ENCODE results near the gene PSG5.
"Not testable (repeated sequence)": the region's sequence is repeated elsewhere in the genome, so short reads cannot be mapped to it uniquely, and the experiment has no call there.

Gene PSG5

GRCh38 chr19:43198686-43199419 is 12.5 kb upstream of the PSG5 start:
- not testable (repeated sequence) for H3K9me3 ChIP-seq (ENCODE audit: control insufficient read depth, low read length); H3K27me3 ChIP-seq (ENCODE audit: control insufficient read depth, insufficient read depth, low read length); H3K36me3 ChIP-seq (ENCODE audit: control insufficient read depth, insufficient read depth, low read length); H2AFZ ChIP-seq; H3K79me2 ChIP-seq; H3K4me2 ChIP-seq (ENCODE audit: low read length); H3K4me3 ChIP-seq (ENCODE audit: low read depth, low read length); H3K9ac ChIP-seq
- TF ChIP-seq CTCF (IDR thresholded peaks at IDR 0.05), result peak; percentile 36
- H3K4me1 ChIP-seq, result peaks cover 21% of the 10 kb centered on the region
- H3K27ac ChIP-seq, result peak overlapping the region; percentile 61

- not testable (repeated sequence) for H3K27ac ChIP-seq; H3K27me3 ChIP-seq (ENCODE audit: control insufficient read depth, insufficient read depth, low read length); H3K79me2 ChIP-seq; H2AFZ ChIP-seq; H3K36me3 ChIP-seq (ENCODE audit: control insufficient read depth, insufficient read depth, low read length); H3K4me2 ChIP-seq (ENCODE audit: low read length); H3K4me3 ChIP-seq (ENCODE audit: low read depth, low read length); H3K9me3 ChIP-seq (ENCODE audit: control insufficient read depth, low read length); H3K9ac ChIP-seq
- H3K4me1 ChIP-seq, result peaks cover 17% of the 10 kb centered on the region
Measured at GRCh38 chr19:43197666-43198397, 11.5 kb upstream of the PSG5 start.

GRCh38 chr19:43194397-43194796 is 8.1 kb upstream of the PSG5 start:
- not testable (repeated sequence) for H3K79me2 ChIP-seq; H3K9me3 ChIP-seq (ENCODE audit: control insufficient read depth, low read length); H3K27ac ChIP-seq; H3K9ac ChIP-seq; H3K27me3 ChIP-seq (ENCODE audit: control insufficient read depth, insufficient read depth, low read length); H3K4me1 ChIP-seq; H2AFZ ChIP-seq; H3K36me3 ChIP-seq (ENCODE audit: control insufficient read depth, insufficient read depth, low read length); H3K4me2 ChIP-seq (ENCODE audit: low read length); H3K4me3 ChIP-seq (ENCODE audit: low read depth, low read length)

- not testable (repeated sequence) for H3K4me1 ChIP-seq; H3K79me2 ChIP-seq; H3K36me3 ChIP-seq (ENCODE audit: control insufficient read depth, insufficient read depth, low read length); H3K27ac ChIP-seq; H3K27me3 ChIP-seq (ENCODE audit: control insufficient read depth, insufficient read depth, low read length); H3K9ac ChIP-seq; H3K4me2 ChIP-seq (ENCODE audit: low read length); H3K4me3 ChIP-seq (ENCODE audit: low read depth, low read length); H2AFZ ChIP-seq; H3K9me3 ChIP-seq (ENCODE audit: control insufficient read depth, low read length)
Measured at GRCh38 chr19:43192381-43193155, 6.2 kb upstream of the PSG5 start.

GRCh38 chr19:43188092-43188491 is 1.8 kb upstream of the PSG5 start:
- not testable (repeated sequence) for H3K27me3 ChIP-seq (ENCODE audit: control insufficient read depth, insufficient read depth, low read length); H3K9ac ChIP-seq; H3K9me3 ChIP-seq (ENCODE audit: control insufficient read depth, low read length); H3K27ac ChIP-seq; H3K79me2 ChIP-seq; H3K4me2 ChIP-seq (ENCODE audit: low read length); H2AFZ ChIP-seq; H3K4me3 ChIP-seq (ENCODE audit: low read depth, low read length); H3K36me3 ChIP-seq (ENCODE audit: control insufficient read depth, insufficient read depth, low read length); H3K4me1 ChIP-seq

- not testable (repeated sequence) for H3K79me2 ChIP-seq; H3K27ac ChIP-seq; H3K4me2 ChIP-seq (ENCODE audit: low read length); H3K36me3 ChIP-seq (ENCODE audit: control insufficient read depth, insufficient read depth, low read length); H3K27me3 ChIP-seq (ENCODE audit: control insufficient read depth, insufficient read depth, low read length); H3K9me3 ChIP-seq (ENCODE audit: control insufficient read depth, low read length); H3K4me3 ChIP-seq (ENCODE audit: low read depth, low read length); H3K9ac ChIP-seq; H3K4me1 ChIP-seq; H2AFZ ChIP-seq
Measured at GRCh38 chr19:43181869-43182771, 4.2 kb downstream of the PSG5 start.

GRCh38 chr19:43179569-43180147 is 6.7 kb downstream of the PSG5 start:
- not testable (repeated sequence) for H2AFZ ChIP-seq; H3K4me2 ChIP-seq (ENCODE audit: low read length); H3K9ac ChIP-seq; H3K36me3 ChIP-seq (ENCODE audit: control insufficient read depth, insufficient read depth, low read length); H3K27me3 ChIP-seq (ENCODE audit: control insufficient read depth, insufficient read depth, low read length); H3K27ac ChIP-seq; H3K9me3 ChIP-seq (ENCODE audit: control insufficient read depth, low read length); H3K4me3 ChIP-seq (ENCODE audit: low read depth, low read length); H3K79me2 ChIP-seq; H3K4me1 ChIP-seq

- H3K27ac ChIP-seq; H2AFZ ChIP-seq; H3K79me2 ChIP-seq; H3K4me1 ChIP-seq; H3K9me3 ChIP-seq (ENCODE audit: control insufficient read depth, low read length); H3K4me2 ChIP-seq (ENCODE audit: low read length); H3K36me3 ChIP-seq (ENCODE audit: control insufficient read depth, insufficient read depth, low read length); H3K27me3 ChIP-seq (ENCODE audit: control insufficient read depth, insufficient read depth, low read length); H3K9ac ChIP-seq; H3K4me3 ChIP-seq (ENCODE audit: low read depth, low read length): not testable (repeated sequence)
Measured at GRCh38 chr19:43178577-43178976, 7.8 kb downstream of the PSG5 start.

GRCh38 chr19:43165906-43166305 is 20.4 kb downstream of the PSG5 start:
- H2AFZ ChIP-seq; H3K4me1 ChIP-seq; H3K4me2 ChIP-seq (ENCODE audit: low read length); H3K36me3 ChIP-seq (ENCODE audit: control insufficient read depth, insufficient read depth, low read length); H3K4me3 ChIP-seq (ENCODE audit: low read depth, low read length); H3K27ac ChIP-seq; H3K79me2 ChIP-seq; H3K9me3 ChIP-seq (ENCODE audit: control insufficient read depth, low read length); H3K27me3 ChIP-seq (ENCODE audit: control insufficient read depth, insufficient read depth, low read length); H3K9ac ChIP-seq: not testable (repeated sequence)

Measured in parathyroid adenoma (tissue), 2 donors.